GM19351 (cell line): ENCODE measurements around the gene KIRREL2.

Source experiments
- ATAC-seq: cut with Tn5 transposase; IDR thresholded peaks from one replicate; pipeline ENCODE4 v1.9.1; 2021; ENCODE audit warnings: mild to moderate bottlenecking, moderate library complexity; ENCODE audit not compliant: unreplicated experiment

Gene KIRREL2

GRCh38 chr19:35844482-35845214 lies 12.1 kb upstream of the KIRREL2 start:
- no peak for ATAC-seq

- ATAC-seq, result no peak
These were observed 11.3 kb upstream of the KIRREL2 start for GRCh38 chr19:35845215-35846037.

- ATAC-seq, result no peak
These were observed 10.6 kb upstream of the KIRREL2 start for GRCh38 chr19:35846038-35846668.

GRCh38 chr19:35847911-35848310 lies 8.8 kb upstream of the KIRREL2 start:
- ATAC-seq, result no peak

- no peak for ATAC-seq
These were observed 8.2 kb upstream of the KIRREL2 start for GRCh38 chr19:35848486-35848885.

- ATAC-seq, result no peak
These were observed 7.7 kb upstream of the KIRREL2 start for GRCh38 chr19:35848919-35849505.

- ATAC-seq, result no peak
These were observed 5.3 kb upstream of the KIRREL2 start for GRCh38 chr19:35851213-35852028.

- ATAC-seq, result no peak
These were observed 4.5 kb upstream of the KIRREL2 start, which contains the start of gene NPHS1 for GRCh38 chr19:35852029-35852780. NPHS1 (minus strand) TSS chr19:35852504; CDS start chr19:35851837, 667 bp downstream.

- ATAC-seq, result no peak
These were observed 3.5 kb upstream of the KIRREL2 start for GRCh38 chr19:35853038-35853756.

GRCh38 chr19:35858311-35858710 lies 1.6 kb downstream of the KIRREL2 start:
- no peak for ATAC-seq

- ATAC-seq, result no peak
These were observed 2.7 kb downstream of the KIRREL2 start for GRCh38 chr19:35859414-35859813.

GRCh38 chr19:35860436-35860817 lies 3.7 kb downstream of the KIRREL2 start:
- no peak for ATAC-seq

- no peak for ATAC-seq
These were observed 4.3 kb downstream of the KIRREL2 start for GRCh38 chr19:35860818-35861639.

GRCh38 chr19:35861640-35862160 lies 5.0 kb downstream of the KIRREL2 start:
- ATAC-seq, result no peak

GRCh38 chr19:35862528-35862927 lies 5.8 kb downstream of the KIRREL2 start:
- no peak for ATAC-seq

- ATAC-seq, result no peak
These were observed 6.3 kb downstream of the KIRREL2 start for GRCh38 chr19:35863018-35863417.

- no peak for ATAC-seq
These were observed 11.6 kb downstream of the KIRREL2 start, which contains the start of gene APLP1 for GRCh38 chr19:35868172-35868822. APLP1 (plus strand) TSS chr19:35868574; CDS start chr19:35868637, 63 bp downstream.
